ENCODE results near the gene ZNF688.
"Not testable (repeated sequence)": the region's sequence is repeated elsewhere in the genome, so short reads cannot be mapped to it uniquely, and the experiment has no call there.

Gene ZNF688

DNA sequence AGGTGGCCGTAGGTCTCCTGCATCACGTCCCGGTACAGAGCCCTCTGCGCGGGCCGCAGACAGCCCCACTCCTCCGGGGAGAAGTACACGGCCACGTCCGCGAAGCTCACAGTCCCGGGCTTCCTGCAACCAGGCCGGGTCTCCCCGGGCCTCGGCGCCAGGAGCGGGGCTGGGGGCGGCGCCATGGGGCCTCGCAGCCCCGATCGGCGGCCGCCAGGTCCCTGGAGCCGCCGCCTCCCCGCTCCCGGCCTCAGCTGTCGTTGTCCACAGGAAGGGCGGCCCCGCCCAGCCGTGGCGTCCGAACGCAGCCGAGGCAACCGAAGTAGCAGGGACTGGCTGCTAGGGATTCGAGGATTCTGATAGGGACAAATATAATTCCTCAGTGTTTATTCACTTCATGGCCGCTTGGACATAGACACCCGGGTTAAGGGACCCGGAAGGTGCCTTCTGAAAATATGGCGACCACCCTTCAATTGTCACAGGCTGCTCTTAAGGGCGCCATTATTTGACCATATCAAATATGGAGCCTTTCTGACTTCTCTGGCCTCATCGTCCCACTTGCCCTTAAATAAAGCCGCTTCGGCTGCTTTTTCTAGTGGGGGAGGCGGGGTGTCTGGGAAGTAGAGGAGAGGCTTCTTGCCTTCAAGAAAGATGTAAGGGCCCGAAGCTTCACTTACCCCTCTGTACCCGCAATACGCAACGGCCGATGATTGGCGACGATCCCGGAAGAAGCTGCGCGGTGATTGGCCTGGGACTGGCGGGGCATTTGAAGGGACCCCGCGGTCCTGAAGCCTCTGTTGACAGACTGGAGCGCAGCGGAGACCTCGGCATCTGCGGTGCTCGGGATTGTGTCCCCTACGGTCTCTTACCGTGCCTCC, at the start of gene ZNF688:
Gene ZNF688, minus strand, starts transcription at position 270 of the 878 bp plus-strand sequence. Its CDS starts 85 bp downstream, at position 185.
- DNase-seq: peak; percentile 89

DNA sequence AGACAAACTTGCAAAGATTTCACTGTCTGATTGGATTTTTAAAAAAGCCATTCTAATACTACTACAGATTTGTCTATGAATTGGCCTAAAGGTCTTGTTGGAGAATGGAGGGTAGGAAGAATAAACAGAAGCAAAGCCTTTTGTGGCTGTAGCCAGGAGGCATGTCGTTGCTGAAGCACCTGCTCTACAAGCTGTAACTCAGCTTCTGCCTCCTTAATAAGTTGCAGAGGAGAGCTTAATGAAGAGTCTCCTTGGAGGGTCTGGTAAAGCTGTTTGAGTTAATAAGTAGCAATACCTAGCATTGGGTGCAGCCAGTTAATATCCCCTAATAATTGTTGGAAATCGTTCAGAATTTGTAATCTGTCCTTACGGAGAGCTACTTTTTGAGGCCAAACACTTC, 48.7 kb upstream of the ZNF688 start:
- DNase-seq: no peak

DNA sequence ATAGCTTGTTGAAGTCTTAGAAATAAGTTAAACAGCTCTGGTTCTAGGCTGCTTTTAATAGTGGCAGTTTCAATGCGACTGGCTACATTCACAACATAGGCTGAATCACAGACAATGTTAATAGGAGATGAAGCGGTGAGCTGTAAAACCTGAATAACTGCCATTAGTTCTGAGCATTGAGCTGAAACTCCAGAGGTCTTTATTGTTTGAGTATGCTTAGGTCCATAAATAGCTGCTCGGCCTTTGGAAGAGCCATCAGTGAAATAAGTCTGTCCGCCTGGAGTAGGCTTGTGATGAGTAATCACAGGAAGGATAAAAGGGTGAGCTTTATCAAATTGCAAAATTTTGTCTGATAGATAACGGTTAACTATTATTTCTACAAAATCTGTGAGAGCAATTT, 48.1 kb upstream of the ZNF688 start:
- DNase-seq: no peak

DNA sequence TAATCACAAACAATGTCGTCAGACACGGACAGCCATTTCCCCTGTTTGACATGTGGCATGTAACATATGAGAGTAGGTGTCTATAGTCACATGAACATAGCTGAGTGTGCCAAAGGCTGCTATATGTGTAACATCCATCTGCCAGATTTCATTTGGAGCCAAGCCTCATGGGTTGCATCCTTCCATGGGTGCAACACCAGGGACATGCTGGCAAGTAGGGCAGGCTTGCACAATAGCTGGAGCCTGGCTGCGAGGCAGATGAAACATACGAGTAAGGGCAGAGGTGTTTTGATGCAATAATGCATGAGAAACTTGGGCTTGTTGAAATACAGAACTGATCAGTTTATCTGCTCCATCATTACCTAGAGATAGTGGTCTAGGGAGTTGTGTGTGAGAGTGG, 47.7 kb upstream of the ZNF688 start:
- DNase-seq: no peak

DNA sequence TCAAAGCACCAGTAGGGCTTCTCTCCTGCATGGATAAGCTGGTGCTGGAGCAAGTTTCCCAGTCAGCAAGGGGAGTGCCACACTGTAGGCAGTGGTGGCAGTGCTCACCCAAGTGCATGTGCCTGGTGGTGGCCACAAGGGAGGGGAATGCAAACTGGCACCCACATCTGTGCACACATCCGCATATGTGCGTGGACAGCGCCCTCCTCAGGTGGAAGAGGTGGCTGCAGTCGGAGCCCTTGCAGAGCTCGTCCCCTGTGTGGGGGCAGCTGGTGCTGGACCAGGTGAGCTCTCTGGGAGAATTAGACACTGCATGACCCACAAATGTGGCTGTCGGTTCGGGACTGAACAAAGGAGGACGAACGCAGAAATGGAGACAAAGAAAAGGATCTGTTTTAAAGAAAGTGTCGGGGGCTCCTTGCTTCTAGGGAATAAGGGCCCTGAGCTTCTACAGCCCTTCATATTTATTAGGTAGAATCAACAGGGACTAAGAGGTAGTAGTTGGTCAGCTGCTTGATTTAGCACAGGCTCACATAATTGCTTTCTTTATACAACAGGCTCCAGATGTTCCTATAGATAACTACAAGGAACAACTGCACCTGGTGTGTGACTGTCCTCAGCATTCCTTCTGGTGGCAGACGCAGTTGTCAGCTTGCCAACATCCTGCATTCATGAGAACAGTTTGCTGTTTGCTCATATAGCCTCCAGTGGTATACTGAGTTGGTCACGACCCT, 44.0 kb upstream of the ZNF688 start:
- DNase-seq: no peak

DNA sequence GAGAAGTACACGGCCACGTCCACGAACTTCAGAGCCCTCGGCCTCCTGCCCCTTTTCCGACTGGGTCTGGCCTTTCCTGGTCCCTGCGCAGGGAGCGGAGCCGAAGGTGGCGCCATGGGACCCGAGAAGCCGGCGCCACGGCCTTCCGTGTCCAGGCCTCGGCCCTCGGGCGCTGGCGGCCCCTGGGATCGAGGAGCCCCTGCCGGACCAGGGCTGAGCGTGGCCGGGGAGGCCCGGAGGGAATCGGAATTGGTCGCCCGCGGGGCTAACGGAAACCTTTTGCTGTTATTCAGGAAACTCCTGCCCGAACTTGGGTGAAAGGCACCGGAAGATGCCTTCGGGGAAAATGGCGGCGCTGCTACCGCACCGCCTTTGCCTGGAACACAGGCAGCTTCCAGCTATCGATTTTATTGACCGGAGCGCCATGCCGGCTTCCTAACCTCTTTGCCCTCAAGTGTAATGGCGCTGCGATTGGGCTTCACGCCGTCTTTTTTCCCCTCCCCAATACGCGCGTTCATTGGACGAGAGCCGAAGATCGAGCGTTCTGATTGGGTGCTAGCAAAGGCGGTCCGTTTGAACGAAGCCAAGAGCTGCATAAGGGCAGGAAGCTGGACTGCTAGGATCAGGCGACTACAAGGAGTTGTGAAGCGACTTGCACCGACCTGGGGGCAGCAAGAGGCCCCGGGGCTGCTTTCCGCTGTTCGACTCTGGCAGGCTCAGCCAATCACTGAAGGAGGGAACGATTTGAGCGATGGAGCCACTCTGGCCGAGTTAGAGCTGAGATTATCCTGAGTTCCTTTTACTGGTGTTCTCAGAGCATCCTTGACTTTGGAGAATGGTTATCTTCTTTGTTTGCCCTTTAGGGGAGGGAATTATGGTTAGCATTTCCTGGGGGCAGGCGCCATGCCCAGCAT, 38.7 kb upstream of the ZNF688 start, which contains the start of gene ZNF689:
Gene ZNF689, minus strand, starts transcription at position 464 of the 914 bp plus-strand sequence. Its CDS starts 348 bp downstream, at position 116.
- peak; percentile 54 for DNase-seq

DNA sequence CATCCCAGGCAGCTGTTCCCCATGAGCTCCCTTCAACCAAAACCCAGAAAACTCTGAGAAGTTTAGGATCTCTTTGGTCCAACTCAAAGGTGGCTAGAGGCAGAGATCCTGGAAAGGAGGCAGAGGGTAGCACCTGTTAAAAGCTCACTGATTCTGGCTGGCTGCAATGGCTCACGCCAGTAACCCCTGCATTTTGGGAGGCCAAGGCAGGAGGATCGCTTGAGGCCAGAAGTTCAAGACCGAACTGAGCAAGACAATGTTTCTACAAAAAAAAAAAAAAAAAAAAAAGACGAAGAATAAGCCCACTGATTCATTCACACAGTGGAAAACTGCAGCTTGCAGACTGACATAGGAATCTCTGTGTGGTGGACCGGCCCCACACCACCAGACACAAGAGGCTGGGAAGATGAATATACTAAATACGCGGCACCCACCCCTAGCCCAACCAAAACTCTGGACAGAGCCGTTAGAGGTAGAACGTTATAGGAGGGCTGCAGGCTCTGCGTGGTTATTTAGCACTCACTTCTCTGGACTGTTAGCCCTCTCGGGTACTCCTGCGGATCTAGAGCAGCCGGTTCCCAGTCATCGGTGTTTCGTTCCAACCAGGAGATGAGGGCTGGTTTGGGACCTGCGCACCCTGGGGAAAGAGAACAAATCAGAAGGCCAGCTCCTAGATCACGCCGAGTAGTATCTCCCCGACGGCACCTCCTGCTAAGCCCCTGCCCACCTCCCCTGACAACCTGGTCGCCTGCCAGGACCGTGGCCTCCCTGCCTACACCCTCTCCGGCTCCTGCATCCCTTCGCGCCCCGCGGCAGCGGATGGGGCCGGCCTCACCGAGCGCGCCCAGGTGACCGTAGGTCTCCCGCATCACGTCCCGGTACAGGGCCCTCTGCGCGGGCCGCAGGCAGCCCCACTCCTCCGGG, 37.8 kb upstream of the ZNF688 start:
- DNase-seq: no peak

DNA sequence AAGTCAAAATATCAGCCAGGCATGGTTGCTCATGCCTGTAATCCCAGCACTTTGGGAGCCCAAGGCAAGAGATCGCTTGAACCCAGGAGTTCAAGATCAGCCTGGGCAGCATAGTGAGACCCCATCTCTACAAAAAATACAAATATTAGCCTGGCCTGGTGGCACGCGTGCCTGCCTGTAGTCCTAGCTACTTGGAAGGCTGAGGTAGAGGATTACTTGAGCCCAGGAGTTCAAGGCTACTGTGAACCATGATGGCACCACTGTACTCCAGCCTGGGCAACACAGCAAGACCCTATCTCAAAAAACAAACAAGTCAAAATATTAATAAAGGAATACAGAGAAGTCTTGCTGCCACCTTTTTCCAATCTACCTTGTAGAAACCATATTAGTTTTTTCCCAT, 34.5 kb upstream of the ZNF688 start:
- DNase-seq: no peak

DNA sequence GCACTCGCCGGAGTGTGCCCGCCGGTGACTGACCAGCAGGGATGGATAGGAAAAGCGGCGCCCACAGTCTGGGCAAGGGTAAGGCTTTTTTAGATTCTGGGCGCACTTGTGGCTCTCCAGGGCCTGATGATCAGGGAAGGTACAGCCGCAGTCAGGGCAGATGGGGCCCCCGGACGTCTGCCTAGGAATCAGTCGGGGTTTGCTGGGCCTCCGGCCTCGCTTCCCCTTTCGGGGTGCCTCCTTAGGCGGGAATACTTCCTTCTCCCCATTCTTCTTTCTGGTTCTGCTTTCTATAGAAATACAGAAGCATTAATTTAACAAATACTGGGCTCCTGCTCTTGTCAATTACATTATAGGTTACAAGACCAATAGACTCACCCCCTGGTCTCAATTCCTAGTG, 33.6 kb upstream of the ZNF688 start:
- DNase-seq: no peak

DNA sequence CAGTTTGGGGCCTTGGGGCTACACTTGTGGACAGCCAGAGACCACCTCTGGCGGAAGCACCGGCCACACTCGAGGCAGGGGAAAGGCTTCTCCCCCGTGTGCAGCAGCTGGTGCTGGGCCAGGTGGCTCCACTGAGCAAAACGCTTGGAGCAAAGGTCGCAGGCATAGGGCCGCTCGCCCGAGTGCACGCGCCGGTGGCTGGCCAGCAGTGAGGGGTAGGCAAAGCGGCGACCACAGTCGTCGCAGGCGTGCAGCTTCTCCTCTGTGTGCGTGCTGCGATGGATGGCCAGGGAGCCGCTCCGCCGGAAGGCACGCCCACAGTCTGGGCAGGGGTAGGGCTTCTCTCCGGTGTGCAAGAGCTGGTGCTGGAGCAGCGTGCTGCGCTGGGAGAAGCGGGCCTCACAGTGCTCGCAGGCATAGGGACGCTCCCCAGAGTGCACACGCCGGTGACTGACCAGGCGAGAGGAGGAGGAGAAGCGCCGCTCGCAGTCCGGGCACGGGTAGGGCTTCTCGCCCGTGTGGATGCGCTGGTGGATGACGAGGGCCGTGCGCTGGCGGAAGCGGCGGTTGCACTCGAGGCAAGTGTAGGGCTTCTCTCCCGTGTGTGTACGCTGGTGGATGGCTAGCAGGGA, 32.9 kb upstream of the ZNF688 start:
- no peak for DNase-seq

DNA sequence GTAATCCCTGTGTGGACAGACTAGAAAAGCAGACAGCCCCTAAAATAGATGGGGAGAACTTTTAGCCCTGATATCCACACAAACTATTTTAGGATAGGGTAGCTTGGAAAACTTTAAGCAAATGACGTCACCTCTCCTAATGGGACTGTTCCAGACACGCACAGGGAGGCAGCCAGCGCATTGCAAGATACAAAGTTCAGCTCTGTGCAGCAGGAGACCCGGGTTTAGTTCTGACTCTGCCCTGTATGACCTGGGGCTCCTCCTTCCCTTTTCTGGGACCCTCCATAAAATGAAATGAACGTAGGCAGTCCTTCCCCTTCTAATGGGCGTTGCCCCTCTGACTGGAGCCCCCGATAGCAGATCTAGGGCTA, 32.4 kb upstream of the ZNF688 start:
- no peak for DNase-seq

DNA sequence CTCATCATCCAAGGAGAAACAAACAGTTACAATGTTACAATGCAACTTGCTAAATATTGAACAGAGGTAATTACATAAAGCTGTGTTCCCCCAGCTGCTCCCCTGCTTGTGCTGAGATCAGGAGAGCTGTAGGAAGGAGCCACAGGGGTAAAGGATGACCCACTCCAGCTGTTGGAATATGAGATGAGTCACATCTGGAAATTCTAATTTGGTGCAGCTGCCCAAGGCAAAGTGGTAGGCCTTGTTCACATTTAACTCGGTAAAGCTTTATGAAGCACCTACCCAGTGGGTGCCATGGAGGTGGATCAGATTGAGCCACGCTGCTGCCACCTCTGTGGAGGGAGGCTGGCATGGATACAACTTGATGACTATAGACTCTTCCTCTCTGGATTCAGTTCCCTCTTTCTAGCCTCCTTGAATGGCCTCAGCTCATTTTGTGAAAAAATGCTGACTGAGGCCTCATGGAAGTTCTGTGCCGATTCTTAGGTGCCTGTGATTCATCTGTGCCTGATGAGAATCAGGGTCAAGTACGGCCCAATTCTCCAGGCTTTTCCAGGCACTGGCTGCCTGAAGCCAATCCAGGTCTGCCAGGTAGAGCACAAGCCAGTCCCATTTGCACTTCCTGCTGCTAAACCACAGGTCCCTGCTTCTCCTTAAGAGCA, 31.2 kb upstream of the ZNF688 start:
- DNase-seq: no peak

DNA sequence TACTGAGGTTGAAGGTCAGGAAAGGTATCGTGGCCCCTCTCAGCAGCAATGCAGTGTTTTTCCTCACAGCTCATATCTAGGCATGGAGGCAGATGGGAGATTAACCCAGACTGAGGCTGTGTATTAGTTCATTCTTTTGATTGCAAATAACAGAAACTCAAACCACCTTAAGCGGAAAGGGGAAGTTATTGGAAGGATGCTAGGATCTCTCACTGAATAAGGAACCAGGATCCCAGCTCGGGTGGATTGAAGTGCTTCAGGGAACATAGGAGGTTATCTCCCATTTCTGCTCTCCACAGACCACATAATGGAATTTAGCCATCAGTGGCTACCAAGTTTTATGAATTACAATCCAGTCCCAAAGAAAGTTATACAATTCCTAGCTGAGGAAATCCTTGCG, 30.5 kb upstream of the ZNF688 start:
- DNase-seq: no peak

DNA sequence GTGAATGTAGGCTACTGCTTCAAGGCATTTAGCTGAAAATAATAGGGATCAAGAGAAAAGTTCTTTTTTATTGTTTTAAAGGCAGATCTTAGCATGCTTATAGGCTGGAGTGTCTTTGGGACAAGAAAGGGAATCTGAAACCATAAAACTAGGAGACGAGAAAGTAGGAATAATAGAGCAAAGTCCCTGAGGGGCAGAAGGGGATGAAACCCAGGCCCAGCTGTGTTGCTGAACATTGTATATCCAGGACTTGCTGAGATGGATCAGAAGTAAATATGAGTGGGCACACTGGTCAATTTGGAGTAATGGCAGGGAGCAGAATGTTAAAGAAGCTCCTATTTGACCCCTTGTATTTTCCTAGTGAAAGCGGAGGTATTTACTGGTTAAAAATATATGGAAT, 29.4 kb upstream of the ZNF688 start:
- no peak for DNase-seq

DNA sequence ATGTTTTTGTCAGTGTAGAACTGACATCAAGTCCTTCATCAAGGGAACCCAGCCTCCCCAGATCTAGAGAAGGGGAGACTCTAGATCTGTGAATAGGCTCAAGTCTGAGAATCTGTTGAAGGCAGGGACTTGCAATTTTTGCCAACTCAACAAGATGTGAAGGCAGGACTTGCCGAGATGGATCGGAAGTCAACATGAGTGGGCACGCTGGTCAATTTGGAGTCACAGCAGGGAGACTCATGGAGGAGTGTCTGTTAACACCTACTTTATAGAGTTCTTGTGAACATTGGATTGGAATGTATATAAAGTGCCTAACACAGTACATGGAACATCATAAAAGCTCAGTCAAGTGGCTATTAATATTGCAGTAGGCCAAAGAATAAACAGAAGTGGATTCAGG, 28.7 kb upstream of the ZNF688 start:
- no peak for DNase-seq

DNA sequence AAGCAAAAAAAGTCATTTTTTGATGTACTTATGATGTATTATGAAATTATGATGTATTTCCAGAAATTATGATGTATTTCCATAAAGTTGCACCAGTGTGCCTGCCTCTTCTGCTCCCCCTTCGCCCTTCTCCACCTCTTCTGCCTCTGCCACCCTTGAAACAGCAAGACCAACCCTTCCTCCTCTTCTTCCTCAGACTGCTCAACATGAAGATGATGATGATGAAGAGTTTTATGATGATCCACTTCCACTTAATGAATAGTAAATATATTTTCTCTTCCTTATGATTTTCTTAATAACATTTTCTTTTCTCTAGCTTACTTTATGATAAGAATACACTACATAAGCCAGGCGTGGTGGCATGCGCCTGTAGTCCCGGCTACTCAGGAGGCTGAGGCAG, 21.4 kb upstream of the ZNF688 start:
- DNase-seq: no peak

DNA sequence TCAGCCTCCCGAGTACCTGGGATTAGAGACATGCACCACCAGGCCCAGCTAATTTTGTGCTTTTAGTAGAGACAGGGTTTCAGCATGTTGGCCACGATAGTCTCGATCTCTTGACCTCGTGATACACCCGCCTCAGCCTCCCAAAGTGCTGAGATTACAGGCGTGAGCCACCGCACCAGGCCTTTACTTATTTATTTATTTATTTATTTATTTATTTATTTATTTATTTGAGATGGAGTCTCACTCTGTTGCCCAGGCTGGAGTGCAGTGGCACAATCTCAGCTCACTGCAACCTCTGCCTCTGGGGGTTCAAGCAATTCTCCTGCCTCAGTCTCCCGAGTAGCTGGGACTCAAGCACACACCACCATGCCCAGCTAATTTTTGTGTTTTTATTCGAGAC, 19.4 kb upstream of the ZNF688 start:
- not testable (repeated sequence) for DNase-seq

DNA sequence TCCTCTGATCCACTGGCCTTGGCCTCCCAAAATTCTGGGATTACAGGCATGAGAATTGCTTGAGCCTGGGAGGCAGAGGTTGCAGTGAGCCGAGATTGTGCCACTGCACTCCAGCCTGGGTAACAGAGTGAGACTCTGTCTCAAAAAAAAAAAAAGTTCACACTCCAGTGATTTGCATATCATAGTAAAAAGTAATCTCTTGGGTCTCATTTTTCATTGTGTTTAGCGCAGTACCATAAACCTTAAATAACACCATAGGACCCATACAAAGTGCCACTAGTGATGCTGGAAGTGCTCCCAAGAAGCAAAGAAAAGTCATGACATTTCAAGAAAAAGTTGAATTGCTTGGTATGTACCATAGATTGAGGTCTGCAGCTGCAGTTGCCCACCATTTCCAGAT, 18.1 kb upstream of the ZNF688 start:
- not testable (repeated sequence) for DNase-seq

DNA sequence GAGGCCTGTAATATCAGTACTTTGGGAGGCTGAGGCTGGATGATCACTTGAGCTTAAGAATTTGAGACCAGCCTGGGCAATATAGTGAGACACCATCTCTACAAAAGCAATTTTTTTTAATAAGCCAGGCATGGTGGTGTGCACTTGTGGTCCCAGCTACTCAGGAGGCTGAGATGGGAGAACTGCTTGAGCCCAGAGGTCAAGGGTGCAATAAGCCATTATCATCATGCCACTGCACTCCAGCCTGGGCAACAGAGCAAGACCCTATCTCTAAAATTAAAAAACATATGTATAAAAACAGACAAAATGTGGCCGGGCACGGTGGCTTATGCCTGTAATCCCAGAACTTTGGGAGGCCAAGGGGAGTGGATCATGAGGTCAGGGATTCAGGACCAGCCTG, 17.1 kb upstream of the ZNF688 start:
- DNase-seq: no peak

DNA sequence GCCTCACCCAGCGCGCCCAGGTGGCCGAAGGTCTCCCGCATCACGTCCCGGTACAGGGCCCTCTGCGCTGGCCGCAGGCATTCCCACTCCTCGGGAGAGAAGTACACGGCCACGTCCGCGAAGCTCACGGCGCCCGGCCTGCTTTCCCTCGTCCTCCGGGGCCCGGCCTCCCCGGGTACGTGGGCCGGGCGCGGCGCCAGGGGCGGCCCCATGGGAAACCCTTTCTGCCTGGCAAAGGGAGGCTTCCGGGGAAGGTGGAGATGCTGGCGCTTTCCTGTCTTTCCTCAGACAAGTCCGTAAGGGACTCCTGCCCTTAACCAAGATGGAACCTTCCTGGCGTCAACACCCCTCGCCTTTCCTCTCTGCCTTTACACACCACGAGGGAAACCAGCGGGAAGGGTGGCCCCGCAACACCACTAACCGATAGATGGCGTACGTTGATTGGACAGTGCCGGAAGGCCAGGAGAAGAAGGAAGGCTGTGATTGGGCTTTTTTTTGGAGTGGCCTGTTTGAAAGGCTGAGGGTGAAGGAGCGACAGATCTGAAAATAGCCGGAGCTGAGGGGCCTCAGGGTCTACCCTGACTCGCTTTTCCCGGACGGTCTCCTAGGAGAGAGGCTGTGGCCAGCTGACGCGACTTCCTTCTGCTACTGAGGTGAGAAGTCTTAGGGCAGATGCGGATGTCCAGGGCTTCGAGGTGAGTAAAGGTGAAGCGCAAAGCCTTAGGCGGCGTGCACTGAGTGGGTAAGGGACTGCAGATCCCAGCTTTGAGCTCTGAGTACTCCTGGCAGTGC, 14.1 kb upstream of the ZNF688 start, which contains the start of gene ZNF785:
Gene ZNF785, minus strand, starts transcription at position 298 of the 792 bp plus-strand sequence. Its CDS starts 86 bp downstream, at position 212.
- DNase-seq: peak; percentile 84

Measured in NCI-H187 treated with DMSO at 0.1 percent for 48 hours (cell line).